Loucy (cell line): ENCODE data around the gene ASIC2.

Experiments
- CTCF ChIP-seq: fragments of 200-600 bp; sonication (generic); conservative IDR thresholded peaks from 2 replicates; pipeline ENCODE4 v1.5.1; 2014; ENCODE audit warnings: mild to moderate bottlenecking, antibody characterized with exemption, low read length
- EZH2phosphoT487 ChIP-seq: fragments of 200-600 bp; IDR thresholded peaks from 2 replicates; pipeline ENCODE4 v1.6.1; 2018; ENCODE audit warnings: antibody characterized with exemption, mild to moderate bottlenecking, moderate library complexity, borderline replicate concordance

DNA sequence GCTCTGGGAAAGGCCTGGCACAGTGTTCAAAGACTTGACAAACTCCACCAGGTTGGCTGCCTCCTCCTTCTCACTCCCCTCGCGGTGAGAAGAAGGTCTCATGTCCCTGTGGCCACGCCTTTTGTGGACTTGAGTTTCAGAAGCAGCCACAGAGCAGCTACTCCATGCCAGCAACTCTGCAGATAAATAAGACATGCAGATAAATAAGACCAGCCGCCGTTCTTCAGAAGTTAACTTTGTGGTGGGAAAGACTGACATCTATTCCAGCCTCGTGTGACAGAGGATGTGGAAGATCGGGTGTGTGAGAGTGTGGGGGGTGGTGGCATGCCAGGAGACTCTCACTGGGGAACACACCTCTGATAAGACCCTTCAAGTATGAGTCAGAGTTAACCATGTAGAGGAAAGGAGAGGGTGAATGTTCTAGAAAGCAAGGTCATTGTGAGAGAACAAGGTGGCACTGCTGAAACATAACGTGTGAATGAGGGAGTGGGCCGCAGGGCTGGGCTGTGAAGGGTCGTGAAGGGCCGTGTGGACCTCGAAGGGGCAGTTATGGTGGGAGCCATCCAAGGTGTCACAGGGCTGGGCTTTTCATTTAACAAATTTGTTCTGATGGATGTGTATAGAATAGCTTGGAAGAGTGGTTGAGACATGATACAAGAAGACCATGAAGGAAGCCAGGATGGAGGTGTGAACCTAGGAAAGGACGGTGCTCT lies 300.6 kb downstream of the ASIC2 start:
- TF ChIP-seq CTCF (no peak), EZH2phosphoT487 (no peak)
